Colonic mucosa (tissue), 4 donors: Measurements from ENCODE around the gene ZMIZ1. TPM values are rescaled to one million over a fixed set of nuclear protein-coding genes. Genes with fewer than 3 reads are reported as not detected.

Experiments used
- DNase-seq: peaks from one replicate; pipeline ENCODE4 v3.0.0-alpha.2; 2020
- H3K27ac ChIP-seq: fragments of 200-600 bp; one replicate; pipeline ENCODE4 v1.8.0; 2021
- H3K27me3 ChIP-seq: fragments of 200-600 bp; one replicate; pipeline ENCODE4 v1.8.0; 2021
- H3K36me3 ChIP-seq: fragments of 200-600 bp; one replicate; pipeline ENCODE4 v1.8.0; 2021
- H3K4me1 ChIP-seq: fragments of 200-600 bp; one replicate; pipeline ENCODE4 v1.8.0; 2021; ENCODE audit warnings: mild to moderate bottlenecking
- H3K4me3 ChIP-seq: fragments of 200-600 bp; one replicate; pipeline ENCODE4 v1.8.0; 2021
- H3K9ac ChIP-seq, 2 donors: one replicate each; pipeline ENCODE4 v1.7.0; 2013; ENCODE audit warnings: control low read depth in 2 of 2, low read depth in 2 of 2, low read length in 2 of 2
- H3K9me3 ChIP-seq: fragments of 200-600 bp; one replicate; pipeline ENCODE4 v1.8.0; 2021
- intact Hi-C: fragments of 100-400 bp; cut with DNase I; formaldehyde crosslinking; loops from one replicate; pipeline ENCODE4 v1.14.1; 2022
- total RNA-seq, 2 donors: library from RNA; stranded (reverse); fragmentation: NEBNext Ultra II Directional in 1 of 2; extraction: Animal tissue kit (Norgen Biotek cat#: 25700) in 1 of 2; gene quantifications; one replicate each; pipeline ENCODE4 v1.2.1, GENCODE V29; 2021
- TF ChIP-seq, protein P1 (sequence below): fragments of 200-600 bp; IDR thresholded peaks from one replicate; pipeline ENCODE4 v1.8.0; 2022; ENCODE audit warnings: antibody characterized with exemption, mild to moderate bottlenecking
- donor health status: healthy.
- donor health status: DM: no; HTN: no; CAD: no.
- donor health status: DM: no; HTN: no; CAD: no.

Gene ZMIZ1
- total RNA-seq, 2 donors from 2014 or later, result 51.0 to 54.0 TPM

DNA sequence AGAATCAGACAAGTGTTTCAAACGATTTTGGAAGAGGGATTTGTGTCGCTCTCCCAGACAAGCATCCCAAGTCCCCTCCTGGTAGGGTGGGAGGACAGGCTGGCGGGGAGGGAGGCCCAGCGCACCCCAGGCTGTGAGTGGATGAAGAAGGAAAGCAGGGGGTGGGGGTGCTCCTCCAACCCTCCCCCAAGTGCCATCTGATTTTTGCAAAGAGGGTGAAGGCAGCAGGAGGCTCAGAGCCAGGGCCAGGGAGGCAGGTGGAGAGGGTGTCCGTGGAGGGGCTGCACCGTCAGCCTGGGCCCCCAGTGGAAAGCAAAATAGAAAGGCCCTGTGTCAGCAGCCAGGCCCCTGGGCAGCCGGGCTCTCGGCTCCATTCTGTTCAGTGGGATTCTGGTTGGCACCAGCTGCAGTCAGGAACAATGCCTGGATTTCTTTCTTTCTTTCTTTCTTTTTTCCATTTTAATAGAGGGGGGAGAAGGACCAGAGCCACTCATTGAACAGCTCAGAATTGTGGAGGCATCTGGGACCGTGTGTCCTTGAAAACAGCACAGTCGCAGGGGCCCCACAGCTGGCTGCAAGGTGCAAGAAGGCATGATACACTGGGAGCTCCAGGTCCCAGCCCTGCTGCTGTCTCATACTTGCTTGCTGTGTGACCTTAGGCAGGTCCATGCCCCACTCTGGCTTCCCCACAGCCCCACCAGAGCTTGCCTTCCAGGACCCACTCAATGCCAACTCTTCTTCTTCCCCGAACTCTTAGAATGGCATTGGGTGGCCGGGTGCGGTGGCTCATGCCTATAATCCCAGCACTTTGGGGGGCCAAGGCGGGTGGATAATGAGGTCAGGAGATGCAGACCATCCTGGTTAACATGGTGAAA is 7.1 kb upstream of the ZMIZ1 start:
- Histone ChIP-seq H3K36me3 (no peaks in the 10 kb centered on the region), H3K27ac (no peak overlapping the region), H3K4me1 (peaks cover 17% of the 10 kb centered on the region), H3K9me3 (no peaks in the 10 kb centered on the region), H3K27me3 (no peaks in the 10 kb centered on the region), H3K4me3 (no peak overlapping the region), H3K9ac (no peak overlapping the region)
- intact Hi-C loops, result loop anchor here (5.0 kb wide), 1 partner anchor 84 kb away; no protein-coding TSS in a partner anchor
- peak; percentile 20 for DNase-seq
- TF ChIP-seq, protein P1, sequence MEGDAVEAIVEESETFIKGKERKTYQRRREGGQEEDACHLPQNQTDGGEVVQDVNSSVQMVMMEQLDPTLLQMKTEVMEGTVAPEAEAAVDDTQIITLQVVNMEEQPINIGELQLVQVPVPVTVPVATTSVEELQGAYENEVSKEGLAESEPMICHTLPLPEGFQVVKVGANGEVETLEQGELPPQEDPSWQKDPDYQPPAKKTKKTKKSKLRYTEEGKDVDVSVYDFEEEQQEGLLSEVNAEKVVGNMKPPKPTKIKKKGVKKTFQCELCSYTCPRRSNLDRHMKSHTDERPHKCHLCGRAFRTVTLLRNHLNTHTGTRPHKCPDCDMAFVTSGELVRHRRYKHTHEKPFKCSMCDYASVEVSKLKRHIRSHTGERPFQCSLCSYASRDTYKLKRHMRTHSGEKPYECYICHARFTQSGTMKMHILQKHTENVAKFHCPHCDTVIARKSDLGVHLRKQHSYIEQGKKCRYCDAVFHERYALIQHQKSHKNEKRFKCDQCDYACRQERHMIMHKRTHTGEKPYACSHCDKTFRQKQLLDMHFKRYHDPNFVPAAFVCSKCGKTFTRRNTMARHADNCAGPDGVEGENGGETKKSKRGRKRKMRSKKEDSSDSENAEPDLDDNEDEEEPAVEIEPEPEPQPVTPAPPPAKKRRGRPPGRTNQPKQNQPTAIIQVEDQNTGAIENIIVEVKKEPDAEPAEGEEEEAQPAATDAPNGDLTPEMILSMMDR, result no peak

DNA sequence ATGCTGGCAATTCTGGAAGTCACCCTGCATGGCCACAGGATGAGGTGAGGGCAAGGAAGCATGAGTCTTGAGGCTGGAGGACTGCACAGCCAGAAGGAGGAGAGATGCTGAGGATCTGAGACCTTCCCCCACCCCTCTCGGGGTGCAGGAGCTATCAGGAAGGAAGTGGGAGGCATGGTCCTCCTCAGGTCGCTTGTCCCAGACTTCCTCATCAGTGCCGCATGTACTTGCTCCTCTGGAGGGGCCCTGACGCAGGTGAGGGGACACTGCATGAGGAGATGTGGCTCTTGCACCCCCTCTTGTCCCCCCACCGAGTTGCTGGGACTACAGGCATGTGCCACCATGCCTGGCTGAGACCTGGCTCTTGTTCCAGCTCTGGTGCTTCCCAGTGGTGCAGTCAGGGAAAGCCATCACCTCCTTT is 5.7 kb upstream of the ZMIZ1 start:
- TF ChIP-seq, protein P1, result no peak
- Histone ChIP-seq H3K9ac (no peak overlapping the region), H3K4me1 (peaks cover 17% of the 10 kb centered on the region), H3K27ac (no peak overlapping the region), H3K36me3 (no peaks in the 10 kb centered on the region), H3K9me3 (no peaks in the 10 kb centered on the region), H3K27me3 (no peaks in the 10 kb centered on the region), H3K4me3 (no peak overlapping the region)
- intact Hi-C loops, result loop anchor here (5.0 kb wide), 1 partner anchor 86 kb away; no protein-coding TSS in a partner anchor
- peak; percentile 21 for DNase-seq

DNA sequence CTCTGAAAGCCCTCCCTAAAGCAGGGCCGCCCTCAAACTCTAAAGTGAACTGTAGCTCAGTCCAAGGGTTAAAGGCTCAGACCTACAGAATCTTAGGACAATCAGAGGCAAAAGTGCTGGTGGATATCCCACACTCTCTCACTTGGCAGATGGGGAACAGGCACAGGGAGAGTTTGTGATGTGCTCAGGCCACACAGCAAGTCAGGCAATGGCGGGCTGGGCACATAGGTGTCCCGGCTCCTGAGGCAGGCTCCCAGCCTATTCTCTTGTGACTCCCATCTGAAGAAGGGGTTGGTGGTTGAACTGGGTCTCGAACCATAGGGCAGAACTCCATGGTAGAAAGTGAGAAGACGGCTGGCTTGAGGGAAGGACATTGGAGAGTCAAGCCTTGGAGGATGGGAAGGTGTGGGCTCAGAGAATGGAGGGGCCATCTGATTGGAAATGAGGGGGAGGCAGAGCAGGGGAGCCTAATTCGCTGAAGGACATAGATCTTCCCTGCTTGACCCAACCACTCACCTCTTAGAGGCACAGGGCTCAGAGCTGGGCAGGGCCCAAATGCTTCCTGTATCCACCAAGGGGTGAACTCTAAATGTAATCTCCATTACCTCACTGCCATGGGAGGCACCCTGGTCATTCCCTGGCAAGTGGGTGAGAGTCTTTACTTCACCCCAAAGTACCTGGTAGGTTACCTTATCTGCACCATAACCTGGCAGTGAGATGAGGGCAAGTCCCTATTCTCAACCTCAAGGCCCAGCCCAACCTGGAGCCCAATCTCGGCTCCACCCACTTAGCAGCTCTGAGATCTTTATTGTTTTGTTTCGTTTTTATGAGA is 4.9 kb upstream of the ZMIZ1 start:
- TF ChIP-seq, protein P1, result no peak
- peaks cover 9% of the 10 kb centered on the region for H3K4me1 ChIP-seq
- intact Hi-C loops, result loop anchor here (5.0 kb wide), 1 partner anchor 87 kb away; no protein-coding TSS in a partner anchor

DNA sequence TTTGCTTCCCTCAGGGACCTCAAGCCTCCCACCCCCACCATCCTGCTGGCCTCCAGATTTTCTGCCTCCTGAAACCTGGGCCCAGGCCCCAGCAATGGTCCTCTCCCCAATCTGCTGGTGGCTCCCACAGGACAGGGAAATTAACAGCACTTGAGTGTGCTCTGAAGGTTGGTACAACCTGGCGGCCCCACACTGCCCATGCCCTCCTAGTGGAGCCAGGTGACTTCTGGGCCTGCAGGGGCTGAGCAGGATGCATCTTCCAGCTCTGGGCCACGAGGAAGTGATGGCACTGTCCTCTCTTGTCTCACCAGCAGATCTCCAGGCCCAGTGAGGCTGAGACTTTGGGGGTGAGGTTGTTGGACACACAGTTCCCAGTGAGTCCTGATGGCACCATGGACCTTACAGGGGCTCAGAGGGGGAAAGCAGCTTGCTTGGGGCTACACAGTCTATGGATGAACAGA is 3.6 kb upstream of the ZMIZ1 start:
- TF ChIP-seq, protein P1, result no peak

More for the DNA sequence above, 4.9 kb upstream of the ZMIZ1 start:
- Histone ChIP-seq H3K27me3 (no peaks in the 10 kb centered on the region), H3K9ac (no peak overlapping the region), H3K27ac (peak overlapping the region; percentile 16), H3K36me3 (no peaks in the 10 kb centered on the region), H3K4me3 (no peak overlapping the region), H3K9me3 (no peaks in the 10 kb centered on the region)
- DNase-seq, result peak; percentile 79

DNA sequence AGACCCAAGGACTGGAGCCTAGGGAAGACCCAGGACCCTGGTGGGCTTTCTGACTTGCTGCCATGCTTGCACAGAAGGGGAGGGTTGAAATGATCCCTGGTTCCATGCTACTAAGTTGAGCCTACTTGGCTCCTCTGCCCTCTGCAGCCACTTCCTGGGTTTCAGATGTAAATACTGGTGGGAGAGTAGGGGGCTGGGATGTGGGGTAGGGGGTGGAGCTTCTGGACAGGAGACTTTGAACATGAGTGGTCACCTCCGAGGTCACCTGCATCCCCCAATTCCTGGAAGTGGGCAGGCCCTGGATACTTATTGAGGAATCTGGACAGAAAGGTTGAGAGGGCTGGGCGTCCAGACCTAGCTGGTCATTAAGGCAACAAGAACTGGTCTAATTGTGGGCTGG is 2.9 kb upstream of the ZMIZ1 start:
- Histone ChIP-seq H3K9ac (peak overlapping the region in 1 of 2 donors; percentile 90), H3K27me3 (no peaks in the 10 kb centered on the region), H3K27ac (no peak overlapping the region), H3K4me3 (no peak overlapping the region), H3K4me1 (peaks cover 6% of the 10 kb centered on the region), H3K9me3 (no peaks in the 10 kb centered on the region), H3K36me3 (no peaks in the 10 kb centered on the region)
- intact Hi-C loops, result no loop called here
- TF ChIP-seq, protein P1, result no peak
- no peak for DNase-seq

More for the DNA sequence above, 3.6 kb upstream of the ZMIZ1 start:
- DNase-seq, result no peak
- no peaks in the 10 kb centered on the region for H3K9me3 ChIP-seq
- H3K4me1 ChIP-seq, result peaks cover 6% of the 10 kb centered on the region
- no peaks in the 10 kb centered on the region for H3K36me3 ChIP-seq
- no peak overlapping the region for H3K4me3 ChIP-seq
- intact Hi-C loops, result no loop called here
- no peak overlapping the region for H3K27ac ChIP-seq
- peak overlapping the region in 1 of 2 donors; percentile 34 for H3K9ac ChIP-seq
- H3K27me3 ChIP-seq, result no peaks in the 10 kb centered on the region
